ENCODE results near the gene CEACAM19.
"Not testable (repeated sequence)": the region's sequence is repeated elsewhere in the genome, so short reads cannot be mapped to it uniquely, and the experiment has no call there.

Gene CEACAM19

GRCh38 chr19:44720945-44721344 is 49.7 kb downstream of the CEACAM19 start:
- DNase-seq (ENCODE audit: low read depth) = no peak
- H3K4me3 ChIP-seq (ENCODE audit: low read depth, low read length) = no peak overlapping the region
- TF ChIP-seq MYC (IDR thresholded peaks at IDR 0.05; ENCODE audit: low read depth, low read length) = no peak
- TF ChIP-seq, protein P1, sequence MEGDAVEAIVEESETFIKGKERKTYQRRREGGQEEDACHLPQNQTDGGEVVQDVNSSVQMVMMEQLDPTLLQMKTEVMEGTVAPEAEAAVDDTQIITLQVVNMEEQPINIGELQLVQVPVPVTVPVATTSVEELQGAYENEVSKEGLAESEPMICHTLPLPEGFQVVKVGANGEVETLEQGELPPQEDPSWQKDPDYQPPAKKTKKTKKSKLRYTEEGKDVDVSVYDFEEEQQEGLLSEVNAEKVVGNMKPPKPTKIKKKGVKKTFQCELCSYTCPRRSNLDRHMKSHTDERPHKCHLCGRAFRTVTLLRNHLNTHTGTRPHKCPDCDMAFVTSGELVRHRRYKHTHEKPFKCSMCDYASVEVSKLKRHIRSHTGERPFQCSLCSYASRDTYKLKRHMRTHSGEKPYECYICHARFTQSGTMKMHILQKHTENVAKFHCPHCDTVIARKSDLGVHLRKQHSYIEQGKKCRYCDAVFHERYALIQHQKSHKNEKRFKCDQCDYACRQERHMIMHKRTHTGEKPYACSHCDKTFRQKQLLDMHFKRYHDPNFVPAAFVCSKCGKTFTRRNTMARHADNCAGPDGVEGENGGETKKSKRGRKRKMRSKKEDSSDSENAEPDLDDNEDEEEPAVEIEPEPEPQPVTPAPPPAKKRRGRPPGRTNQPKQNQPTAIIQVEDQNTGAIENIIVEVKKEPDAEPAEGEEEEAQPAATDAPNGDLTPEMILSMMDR (IDR thresholded peaks at IDR 0.05; ENCODE audit: low read depth, low read length) = no peak
- TF ChIP-seq, protein P2, sequence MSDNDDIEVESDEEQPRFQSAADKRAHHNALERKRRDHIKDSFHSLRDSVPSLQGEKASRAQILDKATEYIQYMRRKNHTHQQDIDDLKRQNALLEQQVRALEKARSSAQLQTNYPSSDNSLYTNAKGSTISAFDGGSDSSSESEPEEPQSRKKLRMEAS (IDR thresholded peaks at IDR 0.05; ENCODE audit: low read depth, low read length) = no peak
- no peak for TF ChIP-seq POLR2A (IDR thresholded peaks at IDR 0.05; ENCODE audit: extremely low read depth, insufficient read length)

DNA sequence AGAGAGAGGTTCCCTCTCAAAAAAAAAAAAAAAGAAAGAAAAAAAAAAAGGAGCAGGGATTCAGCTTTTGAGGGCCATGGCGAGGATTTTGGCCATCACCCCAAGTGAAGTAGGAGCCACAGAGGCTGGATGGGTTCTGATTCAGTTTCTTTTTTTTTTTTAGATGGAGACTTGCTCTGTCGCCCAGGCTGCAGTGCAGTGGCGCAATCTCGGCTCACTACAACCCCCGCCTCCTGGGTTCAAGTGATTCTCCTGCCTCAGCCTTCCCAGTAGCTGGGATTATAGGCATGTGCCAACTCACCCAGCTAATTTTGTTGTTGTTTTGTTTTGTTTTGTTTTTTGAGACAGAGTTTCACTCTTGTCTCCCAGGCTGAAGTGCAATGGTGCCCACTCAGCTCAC is 50.1 kb downstream of the CEACAM19 start:
- DNase-seq (ENCODE audit: low read depth); H3K4me3 ChIP-seq (ENCODE audit: low read depth, low read length): not testable (repeated sequence)

DNA sequence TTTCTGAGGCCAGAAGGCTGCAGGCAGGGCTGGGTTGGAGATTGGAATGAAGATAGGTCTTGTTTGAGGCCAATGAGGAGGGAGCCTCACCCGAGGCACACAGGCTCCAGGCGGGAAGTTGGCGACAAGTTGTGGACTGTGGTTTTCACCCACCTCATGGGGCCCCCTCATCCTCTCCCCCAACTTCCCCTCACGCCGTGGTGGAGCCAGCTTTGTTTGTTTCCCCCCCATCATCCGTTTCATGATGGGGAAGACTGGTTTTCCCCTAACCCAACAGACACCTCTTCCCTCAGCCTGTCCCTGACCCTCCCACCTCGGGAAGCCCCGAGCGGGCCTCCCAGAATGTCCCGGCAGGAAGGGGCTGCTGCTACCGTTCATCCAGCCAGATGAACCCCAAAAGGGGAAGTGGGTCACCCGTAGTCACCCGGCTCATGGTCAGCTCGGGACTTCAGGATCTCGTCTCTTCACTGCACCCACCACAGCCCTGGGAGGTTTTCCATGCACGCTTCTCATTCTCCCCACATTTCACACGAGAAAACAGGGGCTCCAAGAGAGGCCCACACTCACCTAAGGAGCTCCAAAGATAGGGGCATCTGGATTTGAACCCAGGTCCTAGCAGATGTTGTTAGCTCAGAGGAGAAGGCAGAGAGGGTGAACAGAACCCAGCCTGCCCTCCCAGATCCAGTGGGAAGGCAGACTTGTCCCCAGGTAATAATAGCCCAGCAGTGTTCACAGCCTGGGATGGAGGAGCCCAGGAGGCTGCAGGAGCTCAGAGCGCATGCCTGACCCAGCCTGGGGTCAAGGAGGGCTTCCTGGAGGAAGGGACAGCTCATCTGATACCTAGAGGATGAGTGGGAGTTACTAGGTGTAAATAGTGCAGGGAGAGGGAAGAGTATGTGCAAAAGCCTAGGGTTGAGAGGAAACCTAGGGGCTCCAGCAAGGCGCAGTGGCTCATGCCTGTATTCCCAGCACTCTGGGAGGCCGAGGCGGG is 51.1 kb downstream of the CEACAM19 start:
- H3K4me3 ChIP-seq (ENCODE audit: low read depth, low read length) = no peak overlapping the region
- peak; percentile 91 for DNase-seq (ENCODE audit: low read depth)
- TF ChIP-seq, protein P2 (IDR thresholded peaks at IDR 0.05; ENCODE audit: low read depth, low read length) = peak; percentile 21; the same call in 1 of the 2 replicates
- TF ChIP-seq MYC (IDR thresholded peaks at IDR 0.05; ENCODE audit: low read depth, low read length) = no peak

DNA sequence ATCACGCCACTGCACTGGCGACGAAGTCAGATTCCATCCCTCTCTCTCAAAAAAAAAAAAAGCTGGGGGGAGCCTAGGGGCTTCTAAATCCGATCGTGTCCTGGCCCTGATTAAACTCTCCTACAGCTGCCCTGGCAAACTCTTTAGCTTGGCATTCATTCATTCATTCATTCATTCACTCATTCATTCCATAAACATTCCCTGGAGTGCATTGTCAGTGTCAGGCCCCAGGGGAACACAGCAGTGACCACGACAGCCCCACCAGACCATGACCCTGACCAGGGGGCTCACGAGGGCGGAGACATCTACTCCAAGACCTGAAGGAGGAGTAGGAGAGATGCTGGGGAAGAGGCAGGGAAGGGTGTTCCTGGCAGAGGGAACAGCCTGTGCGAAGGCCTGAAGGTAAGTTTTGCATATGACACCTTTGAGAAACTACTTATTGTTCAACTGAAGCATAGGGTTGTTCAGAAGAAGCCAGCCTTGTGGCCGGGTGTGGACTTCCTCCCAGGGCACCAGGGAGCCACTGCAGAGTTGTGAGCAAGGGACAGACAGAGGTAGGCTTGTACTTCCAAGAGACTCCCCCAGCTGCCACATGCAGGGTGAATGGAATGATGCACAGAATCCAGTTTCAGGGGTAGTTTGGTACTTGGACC is 52.1 kb downstream of the CEACAM19 start:
- no peak overlapping the region for H3K4me3 ChIP-seq (ENCODE audit: low read depth, low read length)
- no peak for DNase-seq (ENCODE audit: low read depth)

DNA sequence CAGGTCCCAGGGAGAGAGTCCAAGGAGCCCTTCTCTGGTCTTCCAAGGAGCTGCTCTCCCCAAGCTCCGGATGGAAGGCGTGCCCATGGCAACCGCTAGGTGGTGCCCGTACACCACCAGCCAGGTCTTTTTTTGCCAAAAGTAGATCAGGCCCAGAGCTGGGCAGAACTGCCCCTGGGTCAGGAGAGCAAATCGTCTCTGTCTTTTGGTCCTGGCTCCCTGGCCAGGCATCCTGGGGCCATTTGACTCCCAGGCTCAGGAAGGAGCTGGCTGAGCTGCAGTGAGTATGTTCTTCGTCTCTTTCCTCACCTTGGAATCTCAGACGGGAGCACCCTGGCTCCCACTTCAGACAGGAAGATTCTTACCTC is 52.7 kb downstream of the CEACAM19 start:
- H3K4me3 ChIP-seq (ENCODE audit: low read depth, low read length) = no peak overlapping the region
- DNase-seq (ENCODE audit: low read depth) = peak; percentile 78
- TF ChIP-seq POLR2A (IDR thresholded peaks at IDR 0.05; ENCODE audit: extremely low read depth, insufficient read length) (no peak), MYC (IDR thresholded peaks at IDR 0.05; ENCODE audit: low read depth, low read length) (peak; percentile 31)
- TF ChIP-seq, protein P2 (IDR thresholded peaks at IDR 0.05; ENCODE audit: low read depth, low read length) = peak; percentile 14; the same call in 1 of the 2 replicates
- TF ChIP-seq, protein P1 (IDR thresholded peaks at IDR 0.05; ENCODE audit: low read depth, low read length) = peak; percentile 68

More for the DNA sequence above, 52.1 kb downstream of the CEACAM19 start:
- TF ChIP-seq POLR2A (IDR thresholded peaks at IDR 0.05; ENCODE audit: extremely low read depth, insufficient read length) (no peak), MYC (IDR thresholded peaks at IDR 0.05; ENCODE audit: low read depth, low read length) (no peak)
- TF ChIP-seq, protein P2 (IDR thresholded peaks at IDR 0.05; ENCODE audit: low read depth, low read length) = no peak
- TF ChIP-seq, protein P1 (IDR thresholded peaks at IDR 0.05; ENCODE audit: low read depth, low read length) = no peak

DNA sequence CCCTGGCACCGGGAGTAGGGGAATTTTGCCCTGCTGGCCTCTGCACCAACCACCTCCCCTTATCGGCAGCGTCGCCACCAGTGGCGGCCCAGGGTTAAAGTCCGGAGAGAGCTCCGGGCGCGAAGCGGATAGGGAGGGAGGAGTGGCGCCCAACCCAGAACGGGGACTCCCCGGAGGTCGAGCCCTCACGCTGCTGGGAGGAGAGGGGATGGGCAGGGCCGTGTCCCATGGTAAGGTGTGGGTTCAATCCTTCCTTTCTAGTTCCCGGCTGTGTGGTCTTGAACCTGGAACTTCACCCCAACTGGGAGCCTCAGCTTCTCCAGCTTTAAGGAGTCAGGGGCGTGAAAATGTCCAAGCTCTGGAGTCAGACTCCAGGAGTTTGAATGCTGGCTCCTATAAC is 54.0 kb downstream of the CEACAM19 start:
- H3K4me3 ChIP-seq (ENCODE audit: low read depth, low read length) = no peak overlapping the region
- DNase-seq (ENCODE audit: low read depth) = no peak
- TF ChIP-seq, protein P2 (IDR thresholded peaks at IDR 0.05; ENCODE audit: low read depth, low read length) = no peak
- TF ChIP-seq, protein P1 (IDR thresholded peaks at IDR 0.05; ENCODE audit: low read depth, low read length) = no peak
- no peak for TF ChIP-seq MYC (IDR thresholded peaks at IDR 0.05; ENCODE audit: low read depth, low read length)
- TF ChIP-seq POLR2A (IDR thresholded peaks at IDR 0.05; ENCODE audit: extremely low read depth, insufficient read length) = no peak
